MM.1S (cell line): ENCODE data around the gene TMEM115.

ENCODE experiments used
- DNase-seq: peaks from one replicate; pipeline ENCODE4 v3.0.0-alpha.2; 2015
- H2AFZ ChIP-seq: fragments of 300-600 bp; sonication (generic); 2 replicates; pipeline ENCODE4 v1.6.0; 2016; ENCODE audit warnings: antibody characterized with exemption, low read length
- H3F3A ChIP-seq: fragments of 300-600 bp; sonication (generic); 2 replicates; pipeline ENCODE4 v1.6.1; 2016; ENCODE audit warnings: mild to moderate bottlenecking, antibody characterized with exemption, low read length, moderate library complexity, mixed read lengths; ENCODE audit not compliant: insufficient read depth
- H3K27ac ChIP-seq: fragments of 300-600 bp; sonication (generic); 2 replicates; pipeline ENCODE4 v1.5.1; 2016; ENCODE audit warnings: mild to moderate bottlenecking, low read length
- H3K27me3 ChIP-seq: fragments of 300-600 bp; sonication (generic); replicated peaks from 2 replicates; pipeline ENCODE4 v1.6.0; 2016; ENCODE audit warnings: low read length; ENCODE audit not compliant: insufficient read depth
- H3K36me3 ChIP-seq: fragments of 300-600 bp; sonication (generic); replicated peaks from 2 replicates; pipeline ENCODE4 v1.6.1; 2016; ENCODE audit warnings: mild to moderate bottlenecking, low read length, mixed read lengths; ENCODE audit not compliant: insufficient read depth
- H3K4me1 ChIP-seq: fragments of 300-600 bp; sonication (generic); 2 replicates; pipeline ENCODE4 v1.6.1; 2016; ENCODE audit warnings: low read length, mixed read lengths
- H3K4me2 ChIP-seq: fragments of 300-600 bp; sonication (generic); 2 replicates; pipeline ENCODE4 v1.6.0; 2016; ENCODE audit warnings: low read depth, low read length
- H3K4me3 ChIP-seq: fragments of 300-600 bp; sonication (generic); 2 replicates; pipeline ENCODE4 v1.5.1; 2016; ENCODE audit warnings: low read length, mixed read lengths
- H3K79me2 ChIP-seq: fragments of 300-600 bp; sonication (generic); 2 replicates; pipeline ENCODE4 v1.6.1; 2016; ENCODE audit warnings: mixed run types, low read length, mixed read lengths
- H3K9ac ChIP-seq: fragments of 300-600 bp; sonication (generic); 2 replicates; pipeline ENCODE4 v1.6.1; 2016; ENCODE audit warnings: low read length, mixed read lengths
- H3K9me2 ChIP-seq: fragments of 300-600 bp; sonication (generic); replicated peaks from 2 replicates; pipeline ENCODE4 v1.6.1; 2016; ENCODE audit warnings: mild to moderate bottlenecking, low read length, mixed read lengths; ENCODE audit not compliant: insufficient read depth
- H3K9me3 ChIP-seq: fragments of 300-600 bp; sonication (generic); replicated peaks from 2 replicates; pipeline ENCODE4 v1.6.1; 2016; ENCODE audit warnings: mild to moderate bottlenecking, low read length, mixed read lengths; ENCODE audit not compliant: insufficient read depth
- H4K20me1 ChIP-seq: fragments of 300-600 bp; sonication (generic); 2 replicates; pipeline ENCODE4 v1.6.1; 2016; ENCODE audit warnings: mild to moderate bottlenecking, low read length, moderate library complexity, mixed read lengths; ENCODE audit not compliant: insufficient read depth
- EZH2 ChIP-seq: fragments of 300-600 bp; sonication (generic); optimal IDR thresholded peaks from 2 replicates; pipeline ENCODE3; 2017; ENCODE audit warnings: low read depth, mild to moderate bottlenecking, antibody characterized with exemption, low read length, mixed read lengths
- EZH2phosphoT487 ChIP-seq: fragments of 300-600 bp; sonication (generic); IDR thresholded peaks from 2 replicates; pipeline ENCODE4 v1.6.1; 2018; ENCODE audit warnings: antibody characterized with exemption, low read length
- TF ChIP-seq, protein P1 (sequence below): fragments of 300-600 bp; sonication (generic); IDR thresholded peaks from 2 replicates; pipeline ENCODE4 v1.5.1; 2016; ENCODE audit warnings: antibody characterized with exemption, low read length, mixed read lengths

Gene TMEM115

GRCh38 chr3:50380405-50381085, 21.2 kb upstream of the TMEM115 start:
- Histone ChIP-seq H3K4me1 (no peaks in the 10 kb centered on the region), H3K4me2 (no peak overlapping the region), H3K9me3 (no peaks in the 10 kb centered on the region), H3K9me2 (no peaks in the 10 kb centered on the region), H3K36me3 (no peaks in the 10 kb centered on the region), H4K20me1 (no peaks in the 10 kb centered on the region), H3K79me2 (no peaks in the 10 kb centered on the region), H3K27ac (no peak overlapping the region), H3K27me3 (peaks cover 56% of the 10 kb centered on the region), H3K9ac (no peak overlapping the region), H3F3A (no peaks in the 10 kb centered on the region), H3K4me3 (no peak overlapping the region), H2AFZ (no peak overlapping the region)
- TF ChIP-seq EZH2: no peak
- no peak for TF ChIP-seq EZH2phosphoT487
- DNase-seq: no peak

- Histone ChIP-seq H3K27me3 (peaks cover 40% of the 10 kb centered on the region), H3K9ac (no peak overlapping the region), H3K9me3 (no peaks in the 10 kb centered on the region), H3K4me1 (peaks cover 3% of the 10 kb centered on the region), H3F3A (no peaks in the 10 kb centered on the region), H3K27ac (no peak overlapping the region), H4K20me1 (no peaks in the 10 kb centered on the region), H2AFZ (no peak overlapping the region), H3K4me2 (no peak overlapping the region), H3K4me3 (no peak overlapping the region), H3K79me2 (no peaks in the 10 kb centered on the region), H3K9me2 (no peaks in the 10 kb centered on the region), H3K36me3 (no peaks in the 10 kb centered on the region)
- TF ChIP-seq, protein P1, sequence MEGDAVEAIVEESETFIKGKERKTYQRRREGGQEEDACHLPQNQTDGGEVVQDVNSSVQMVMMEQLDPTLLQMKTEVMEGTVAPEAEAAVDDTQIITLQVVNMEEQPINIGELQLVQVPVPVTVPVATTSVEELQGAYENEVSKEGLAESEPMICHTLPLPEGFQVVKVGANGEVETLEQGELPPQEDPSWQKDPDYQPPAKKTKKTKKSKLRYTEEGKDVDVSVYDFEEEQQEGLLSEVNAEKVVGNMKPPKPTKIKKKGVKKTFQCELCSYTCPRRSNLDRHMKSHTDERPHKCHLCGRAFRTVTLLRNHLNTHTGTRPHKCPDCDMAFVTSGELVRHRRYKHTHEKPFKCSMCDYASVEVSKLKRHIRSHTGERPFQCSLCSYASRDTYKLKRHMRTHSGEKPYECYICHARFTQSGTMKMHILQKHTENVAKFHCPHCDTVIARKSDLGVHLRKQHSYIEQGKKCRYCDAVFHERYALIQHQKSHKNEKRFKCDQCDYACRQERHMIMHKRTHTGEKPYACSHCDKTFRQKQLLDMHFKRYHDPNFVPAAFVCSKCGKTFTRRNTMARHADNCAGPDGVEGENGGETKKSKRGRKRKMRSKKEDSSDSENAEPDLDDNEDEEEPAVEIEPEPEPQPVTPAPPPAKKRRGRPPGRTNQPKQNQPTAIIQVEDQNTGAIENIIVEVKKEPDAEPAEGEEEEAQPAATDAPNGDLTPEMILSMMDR: no peak
- TF ChIP-seq EZH2 (no peak), EZH2phosphoT487 (no peak)
- no peak for DNase-seq
These were observed 19.4 kb upstream of the TMEM115 start for GRCh38 chr3:50378757-50379156.

GRCh38 chr3:50378024-50378423, 18.7 kb upstream of the TMEM115 start:
- no peak overlapping the region for H3K4me2 ChIP-seq
- no peak overlapping the region for H3K4me3 ChIP-seq
- H3K36me3 ChIP-seq: no peaks in the 10 kb centered on the region
- peaks cover 34% of the 10 kb centered on the region for H3K27me3 ChIP-seq
- no peak overlapping the region for H2AFZ ChIP-seq
- H3K9ac ChIP-seq: no peak overlapping the region
- H3K9me2 ChIP-seq: no peaks in the 10 kb centered on the region
- H3K9me3 ChIP-seq: no peaks in the 10 kb centered on the region
- no peaks in the 10 kb centered on the region for H4K20me1 ChIP-seq
- H3K4me1 ChIP-seq: peaks cover 3% of the 10 kb centered on the region
- no peaks in the 10 kb centered on the region for H3F3A ChIP-seq
- TF ChIP-seq EZH2phosphoT487: no peak
- no peak for DNase-seq
- no peak overlapping the region for H3K27ac ChIP-seq
- H3K79me2 ChIP-seq: no peaks in the 10 kb centered on the region

GRCh38 chr3:50375258-50375931, 16.1 kb upstream of the TMEM115 start:
- Histone ChIP-seq H3K36me3 (no peaks in the 10 kb centered on the region), H2AFZ (no peak overlapping the region), H3K27ac (no peak overlapping the region), H3K9me3 (no peaks in the 10 kb centered on the region), H3K4me2 (no peak overlapping the region), H3K4me3 (no peak overlapping the region), H3F3A (no peaks in the 10 kb centered on the region), H3K9ac (no peak overlapping the region), H3K4me1 (peaks cover 3% of the 10 kb centered on the region), H3K79me2 (no peaks in the 10 kb centered on the region), H4K20me1 (no peaks in the 10 kb centered on the region), H3K9me2 (no peaks in the 10 kb centered on the region), H3K27me3 (peaks cover 42% of the 10 kb centered on the region)
- DNase-seq: no peak
- no peak for TF ChIP-seq EZH2
- TF ChIP-seq, protein P1: no peak
- no peak for TF ChIP-seq EZH2phosphoT487
